H9 (cell line): ENCODE data around the gene SARS1. TPM values are rescaled to one million over a fixed set of nuclear protein-coding genes. Genes with fewer than 3 reads are reported as not detected.

Experiments used
- DNase-seq: peaks from one replicate; pipeline ENCODE4 v3.0.0-alpha.2; 2017
- H2AFZ ChIP-seq: one replicate; pipeline ENCODE4 v1.6.1; 2013; ENCODE audit warnings: mild to moderate bottlenecking, low read length, control low read depth, moderate library complexity
- H2AK5ac ChIP-seq: 2 replicates; pipeline ENCODE4 v1.6.1; 2013; ENCODE audit warnings: low read length, control low read depth, mixed read lengths; ENCODE audit not compliant: insufficient read length
- H2BK120ac ChIP-seq: one replicate; pipeline ENCODE4 v1.6.1; 2013; ENCODE audit warnings: low read depth, mild to moderate bottlenecking, low read length, control low read depth, inconsistent platforms; ENCODE audit not compliant: poor library complexity, severe bottlenecking
- H2BK12ac ChIP-seq: 2 replicates; pipeline ENCODE4 v1.6.1; 2013; ENCODE audit warnings: low read length, control low read depth, mixed read lengths, low read depth; ENCODE audit not compliant: insufficient read length
- H2BK15ac ChIP-seq: 2 replicates; pipeline ENCODE4 v1.6.1; 2013; ENCODE audit warnings: low read depth, low read length, control low read depth
- H2BK20ac ChIP-seq: one replicate; pipeline ENCODE4 v1.6.1; 2013; ENCODE audit warnings: low read depth, mild to moderate bottlenecking, low read length, control low read depth, inconsistent platforms; ENCODE audit not compliant: poor library complexity, severe bottlenecking
- H2BK5ac ChIP-seq: 2 replicates; pipeline ENCODE4 v1.6.1; 2013; ENCODE audit warnings: low read length, control low read depth, mixed read lengths; ENCODE audit not compliant: insufficient read length
- H3K14ac ChIP-seq: 2 replicates; pipeline ENCODE4 v1.6.1; 2013; ENCODE audit warnings: low read length, control low read depth; ENCODE audit not compliant: insufficient read depth
- H3K18ac ChIP-seq: 2 replicates; pipeline ENCODE4 v1.6.1; 2013; ENCODE audit warnings: low read depth, mild to moderate bottlenecking, mixed read lengths, low read length, control low read depth; ENCODE audit not compliant: insufficient read length
- H3K23ac ChIP-seq: 2 replicates; pipeline ENCODE4 v1.6.1; 2013; ENCODE audit warnings: low read length, control low read depth, mixed read lengths, low read depth; ENCODE audit not compliant: insufficient read length
- H3K23me2 ChIP-seq: 2 replicates; pipeline ENCODE4 v1.6.1; 2013; ENCODE audit warnings: low read depth, mild to moderate bottlenecking, mixed read lengths, low read length, control low read depth; ENCODE audit not compliant: insufficient read length, poor library complexity, severe bottlenecking
- H3K27ac ChIP-seq: 2 replicates; pipeline ENCODE4 v1.5.1; 2013; ENCODE audit warnings: low read length, control low read depth, mixed read lengths, low read depth; ENCODE audit not compliant: insufficient read length
- H3K27me3 ChIP-seq: 2 replicates; pipeline ENCODE4 v1.6.1; 2013; ENCODE audit warnings: low read length, control low read depth, inconsistent platforms; ENCODE audit not compliant: insufficient read depth
- H3K4ac ChIP-seq: 2 replicates; pipeline ENCODE4 v1.6.1; 2013; ENCODE audit warnings: low read depth, mild to moderate bottlenecking, control low read depth, inconsistent platforms, low read length, moderate library complexity
- H3K4me1 ChIP-seq: 2 replicates; pipeline ENCODE4 v1.6.1; 2013; ENCODE audit warnings: low read length, control low read depth, inconsistent platforms; ENCODE audit not compliant: insufficient read depth
- H3K4me2 ChIP-seq: 2 replicates; pipeline ENCODE4 v1.6.1; 2013; ENCODE audit warnings: low read length, control low read depth, mixed read lengths; ENCODE audit not compliant: insufficient read length, insufficient read depth
- H3K56ac ChIP-seq: 2 replicates; pipeline ENCODE4 v1.6.1; 2013; ENCODE audit warnings: low read depth, mild to moderate bottlenecking, mixed read lengths, low read length, control low read depth; ENCODE audit not compliant: insufficient read length
- H3K79me1 ChIP-seq: 2 replicates; pipeline ENCODE4 v1.6.1; 2013; ENCODE audit warnings: low read depth, mild to moderate bottlenecking, moderate library complexity, low read length, control low read depth, inconsistent platforms; ENCODE audit not compliant: insufficient read depth, poor library complexity, severe bottlenecking
- H3K79me2 ChIP-seq: 2 replicates; pipeline ENCODE4 v1.6.1; 2013; ENCODE audit warnings: low read length, control low read depth, inconsistent platforms; ENCODE audit not compliant: insufficient read depth
- H3K9ac ChIP-seq: 2 replicates; pipeline ENCODE4 v1.6.1; 2013; ENCODE audit warnings: low read length, control low read depth, mixed read lengths; ENCODE audit not compliant: insufficient read length; ENCODE audit errors: extremely low read depth
- H3K9me3 ChIP-seq: one replicate; pipeline ENCODE4 v1.6.1; 2013; ENCODE audit warnings: low read depth, low read length, inconsistent platforms; ENCODE audit not compliant: control insufficient read depth
- H3T11ph ChIP-seq: one replicate; pipeline ENCODE4 v1.6.1; 2013; ENCODE audit warnings: mild to moderate bottlenecking, low read length, control low read depth, inconsistent platforms
- H4K20me1 ChIP-seq: one replicate; pipeline ENCODE4 v1.6.1; 2013; ENCODE audit not compliant: control insufficient read depth, insufficient read length, insufficient read depth
- H4K5ac ChIP-seq: 2 replicates; pipeline ENCODE4 v1.6.1; 2013; ENCODE audit warnings: low read depth, mild to moderate bottlenecking, mixed read lengths, low read length, control low read depth; ENCODE audit not compliant: insufficient read length
- H4K8ac ChIP-seq: replicated peaks from 2 replicates; pipeline ENCODE4 v1.6.1; 2013; ENCODE audit warnings: low read length, control low read depth, mixed read lengths, low read depth; ENCODE audit not compliant: insufficient read length
- H4K91ac ChIP-seq: 2 replicates; pipeline ENCODE4 v1.6.1; 2013; ENCODE audit warnings: low read depth, mild to moderate bottlenecking, moderate library complexity, mixed read lengths, low read length, control low read depth; ENCODE audit not compliant: insufficient read length
- H3K27ac Mint-ChIP-seq, 3 experiments: 2 replicates in 2 of 3; 3 replicates in 1 of 3; pipeline ENCODE4 v1.8.0; 2020 to 2021; ENCODE audit warnings: mixed read lengths in 3 of 3, mild to moderate bottlenecking in 1 of 3, moderate library complexity in 1 of 3
- H3K27me3 Mint-ChIP-seq: 2 replicates; pipeline ENCODE4 v1.8.0; 2021; ENCODE audit warnings: low read depth, mild to moderate bottlenecking, moderate library complexity, mixed read lengths
- H3K36me3 Mint-ChIP-seq, 3 experiments: 2 replicates in 2 of 3; 3 replicates in 1 of 3; pipeline ENCODE4 v1.8.0; 2020 to 2021; ENCODE audit warnings: low read depth in 3 of 3, mixed read lengths in 3 of 3; ENCODE audit not compliant: insufficient read depth in 1 of 3
- H3K4me1 Mint-ChIP-seq, 2 experiments: 2 replicates each; pipeline ENCODE4 v1.8.0; 2020; ENCODE audit warnings: mixed read lengths in 2 of 2
- H3K4me3 Mint-ChIP-seq, 2 experiments: 2 replicates in 1 of 2; 3 replicates in 1 of 2; pipeline ENCODE4 v1.8.0; 2020 to 2021; ENCODE audit warnings: mild to moderate bottlenecking in 2 of 2, mixed read lengths in 2 of 2, moderate library complexity in 1 of 2
- H3K9me3 Mint-ChIP-seq, 2 experiments: 2 replicates in 1 of 2; 3 replicates in 1 of 2; pipeline ENCODE4 v1.8.0; 2020; ENCODE audit warnings: mild to moderate bottlenecking in 2 of 2, mixed read lengths in 2 of 2, moderate library complexity in 1 of 2
- WGBS: extraction: QIAGEN DNeasy Blood & Tissue Kit; methylation state at CpG from one replicate; pipeline ENCODE4 v1.1.7; 2013; ENCODE audit warnings: missing lambda C conversion rate, low lambda C conversion rate, mixed read lengths; ENCODE audit not compliant: insufficient read length; ENCODE audit errors: extremely low coverage; 5-methylcytosine and 5-hydroxymethylcytosine counted together
- total RNA-seq: library from RNA; stranded (reverse); gene quantifications from 2 replicates; pipeline ENCODE4 v1.2.1, GENCODE V29; 2021
- TF ChIP-seq, protein P1 (sequence below): fragments of 200-600 bp; sonication (generic); conservative IDR thresholded peaks from 3 replicates; pipeline ENCODE4 v1.8.0; 2021; ENCODE audit warnings: antibody characterized with exemption, mild to moderate bottlenecking

Gene SARS1
- total RNA-seq, 1 experiment from 2014 or later: 139 TPM

DNA sequence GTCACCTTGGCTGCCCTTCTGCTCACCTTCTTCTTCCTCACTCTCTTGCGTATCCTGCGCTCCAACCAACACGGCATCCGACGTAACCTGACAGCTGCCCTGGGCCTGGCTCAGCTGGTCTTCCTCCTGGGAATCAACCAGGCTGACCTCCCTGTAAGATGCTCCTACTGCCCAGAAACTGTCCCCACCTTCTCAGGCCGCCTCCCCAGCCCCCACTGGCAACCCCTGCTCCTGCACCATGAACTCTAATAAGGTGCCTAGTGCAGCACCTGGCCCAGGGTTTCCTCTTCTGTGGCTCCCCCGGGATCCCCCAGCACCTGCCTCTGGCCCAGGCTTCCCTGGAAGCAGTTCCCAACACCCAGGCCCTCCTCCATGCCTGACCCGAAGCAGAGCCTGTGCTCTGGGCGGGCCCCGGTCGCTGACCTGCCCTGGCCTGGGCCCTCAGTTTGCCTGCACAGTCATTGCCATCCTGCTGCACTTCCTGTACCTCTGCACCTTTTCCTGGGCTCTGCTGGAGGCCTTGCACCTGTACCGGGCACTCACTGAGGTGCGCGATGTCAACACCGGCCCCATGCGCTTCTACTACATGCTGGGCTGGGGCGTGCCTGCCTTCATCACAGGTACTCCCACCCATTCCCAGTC, 56.4 kb downstream of the SARS1 start:
- H3K4me3 Mint-ChIP-seq: no peak overlapping the region; a peak in 1 of 5 replicates
- no peak overlapping the region for H4K5ac ChIP-seq
- H2BK20ac ChIP-seq: no peak overlapping the region
- H3K4ac ChIP-seq: no peak overlapping the region
- no peaks in the 10 kb centered on the region for H3K79me2 ChIP-seq
- no peak overlapping the region for H2BK12ac ChIP-seq
- no peaks in the 10 kb centered on the region for H3K79me1 ChIP-seq
- no peak overlapping the region for H3K27ac ChIP-seq
- H3K27me3 ChIP-seq: no peaks in the 10 kb centered on the region
- no peaks in the 10 kb centered on the region for H4K20me1 ChIP-seq
- H3K56ac ChIP-seq: no peak overlapping the region
- no peak overlapping the region for H3K9ac ChIP-seq
- no peak overlapping the region for H2BK15ac ChIP-seq
- no peak overlapping the region for H4K8ac ChIP-seq
- no peak overlapping the region for H2AFZ ChIP-seq
- H3K4me1 Mint-ChIP-seq: peaks cover 13 to 14% of the 10 kb centered on the region in 2 experiments
- H3K9me3 Mint-ChIP-seq: no peaks in the 10 kb centered on the region; a peak in 1 of 5 replicates
- peak overlapping the region in 1 of 3 experiments; percentile 27; a peak in 1 of 7 replicates for H3K27ac Mint-ChIP-seq
- WGBS: no CpG with 5 or more reads among the region's 17 CpGs
- no peak overlapping the region for H2AK5ac ChIP-seq
- H3K18ac ChIP-seq: no peak overlapping the region
- H4K91ac ChIP-seq: no peak overlapping the region
- H3T11ph ChIP-seq: no peak overlapping the region
- H2BK5ac ChIP-seq: no peak overlapping the region
- no peak for DNase-seq
- no peak overlapping the region for H2BK120ac ChIP-seq
- H3K4me2 ChIP-seq: no peak overlapping the region
- no peaks in the 10 kb centered on the region for H3K9me3 ChIP-seq
- no peaks in the 10 kb centered on the region for H3K23me2 ChIP-seq
- peaks cover 9 to 52% (median 52%) of the 10 kb centered on the region in 3 experiments; a peak in 6 of 7 replicates for H3K36me3 Mint-ChIP-seq
- TF ChIP-seq, protein P1, sequence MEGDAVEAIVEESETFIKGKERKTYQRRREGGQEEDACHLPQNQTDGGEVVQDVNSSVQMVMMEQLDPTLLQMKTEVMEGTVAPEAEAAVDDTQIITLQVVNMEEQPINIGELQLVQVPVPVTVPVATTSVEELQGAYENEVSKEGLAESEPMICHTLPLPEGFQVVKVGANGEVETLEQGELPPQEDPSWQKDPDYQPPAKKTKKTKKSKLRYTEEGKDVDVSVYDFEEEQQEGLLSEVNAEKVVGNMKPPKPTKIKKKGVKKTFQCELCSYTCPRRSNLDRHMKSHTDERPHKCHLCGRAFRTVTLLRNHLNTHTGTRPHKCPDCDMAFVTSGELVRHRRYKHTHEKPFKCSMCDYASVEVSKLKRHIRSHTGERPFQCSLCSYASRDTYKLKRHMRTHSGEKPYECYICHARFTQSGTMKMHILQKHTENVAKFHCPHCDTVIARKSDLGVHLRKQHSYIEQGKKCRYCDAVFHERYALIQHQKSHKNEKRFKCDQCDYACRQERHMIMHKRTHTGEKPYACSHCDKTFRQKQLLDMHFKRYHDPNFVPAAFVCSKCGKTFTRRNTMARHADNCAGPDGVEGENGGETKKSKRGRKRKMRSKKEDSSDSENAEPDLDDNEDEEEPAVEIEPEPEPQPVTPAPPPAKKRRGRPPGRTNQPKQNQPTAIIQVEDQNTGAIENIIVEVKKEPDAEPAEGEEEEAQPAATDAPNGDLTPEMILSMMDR: no peak
- H3K4me1 ChIP-seq: no peaks in the 10 kb centered on the region; the same call in 1 of the 2 replicates
- H3K27me3 Mint-ChIP-seq: no peaks in the 10 kb centered on the region
- no peak overlapping the region for H3K14ac ChIP-seq
- no peak overlapping the region for H3K23ac ChIP-seq
